HG03175 (cell line): ENCODE data around the gene PPP1R18.
"Not testable (repeated sequence)": the region's sequence is repeated elsewhere in the genome, so short reads cannot be mapped to it uniquely, and the experiment has no call there.

ENCODE experiments used
- ATAC-seq: cut with Tn5 transposase; IDR thresholded peaks from one replicate; pipeline ENCODE4 v1.9.1; 2021; ENCODE audit warnings: mild to moderate bottlenecking, moderate library complexity; ENCODE audit not compliant: unreplicated experiment

PPP1R18 gene

GRCh38 chr6:30686009-30686907 is at the start of gene PPP1R18:
Gene PPP1R18 (minus strand): TSS chr6:30686645. CDS start chr6:30686018, 627 bp downstream.
- no peak for ATAC-seq

- no peak for ATAC-seq
Observed at GRCh38 chr6:30735668-30736314, 49.3 kb upstream of the PPP1R18 start.

GRCh38 chr6:30732237-30732943 is 45.9 kb upstream of the PPP1R18 start:
- ATAC-seq, result no peak

GRCh38 chr6:30730601-30731435 is 44.4 kb upstream of the PPP1R18 start:
- ATAC-seq, result peak; percentile 63

- no peak for ATAC-seq
Observed at GRCh38 chr6:30727920-30728553, 41.6 kb upstream of the PPP1R18 start.

GRCh38 chr6:30726506-30727413 is 40.3 kb upstream of the PPP1R18 start:
- ATAC-seq, result no peak

- ATAC-seq, result no peak
Observed at GRCh38 chr6:30725713-30726505, 39.5 kb upstream of the PPP1R18 start.

GRCh38 chr6:30724906-30725667 is 38.6 kb upstream of the PPP1R18 start:
- no peak for ATAC-seq

- not testable (repeated sequence) for ATAC-seq
Observed at GRCh38 chr6:30723843-30724741, 37.6 kb upstream of the PPP1R18 start.

- ATAC-seq, result not testable (repeated sequence)
Observed at GRCh38 chr6:30723159-30723842, 36.9 kb upstream of the PPP1R18 start.

- ATAC-seq, result no peak
Observed at GRCh38 chr6:30722280-30723112, 36.1 kb upstream of the PPP1R18 start.

- not testable (repeated sequence) for ATAC-seq
Observed at GRCh38 chr6:30722025-30722279, 35.5 kb upstream of the PPP1R18 start.

- ATAC-seq, result peak; percentile 24
Observed at GRCh38 chr6:30721198-30722024, 35.0 kb upstream of the PPP1R18 start.

GRCh38 chr6:30720738-30721197 is 34.3 kb upstream of the PPP1R18 start:
- ATAC-seq, result no peak
